Loucy (cell line): ENCODE measurements around the gene DMBX1.

ENCODE experiments used
- CTCF ChIP-seq: fragments of 200-600 bp; sonication (generic); conservative IDR thresholded peaks from 2 replicates; pipeline ENCODE4 v1.5.1; 2014; ENCODE audit warnings: mild to moderate bottlenecking, antibody characterized with exemption, low read length
- EZH2phosphoT487 ChIP-seq: fragments of 200-600 bp; IDR thresholded peaks from 2 replicates; pipeline ENCODE4 v1.6.1; 2018; ENCODE audit warnings: antibody characterized with exemption, mild to moderate bottlenecking, moderate library complexity, borderline replicate concordance

DNA sequence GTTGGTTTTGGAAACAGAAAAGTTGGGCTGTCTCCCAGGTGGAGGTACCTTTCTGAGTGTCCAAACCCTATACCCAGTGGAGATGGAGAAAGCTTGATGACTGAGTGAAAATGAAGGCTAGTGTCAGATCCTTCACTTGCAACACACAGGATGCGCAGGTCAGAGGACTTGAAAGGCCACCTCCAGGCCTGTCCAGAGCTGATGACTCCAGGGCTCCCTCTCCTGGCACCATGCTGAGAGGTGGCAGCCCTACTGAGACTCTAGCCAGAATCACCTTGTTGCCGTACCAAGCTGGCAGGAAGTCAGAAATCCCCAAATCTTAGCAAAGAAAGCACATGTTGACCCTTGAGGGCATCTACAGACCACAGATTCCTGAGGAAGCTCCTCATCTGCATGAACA, 45.4 kb downstream of the DMBX1 start:
- TF ChIP-seq CTCF (peak; percentile 79), EZH2phosphoT487 (no peak)
